NCI-H526 treated with DMSO at 0.1 percent for 48 hours (cell line): Measurements from ENCODE around the gene MPRIP.
A peak's percentile ranks its signal among the peaks of the same experiment; 100 is the strongest.
"Not testable (repeated sequence)": the region's sequence is repeated elsewhere in the genome, so short reads cannot be mapped to it uniquely, and the experiment has no call there.

Source experiments
- DNase-seq: peaks from one replicate; lab custom pipeline; 2025; lab: John Stamatoyannopoulos, UW

MPRIP gene

DNA sequence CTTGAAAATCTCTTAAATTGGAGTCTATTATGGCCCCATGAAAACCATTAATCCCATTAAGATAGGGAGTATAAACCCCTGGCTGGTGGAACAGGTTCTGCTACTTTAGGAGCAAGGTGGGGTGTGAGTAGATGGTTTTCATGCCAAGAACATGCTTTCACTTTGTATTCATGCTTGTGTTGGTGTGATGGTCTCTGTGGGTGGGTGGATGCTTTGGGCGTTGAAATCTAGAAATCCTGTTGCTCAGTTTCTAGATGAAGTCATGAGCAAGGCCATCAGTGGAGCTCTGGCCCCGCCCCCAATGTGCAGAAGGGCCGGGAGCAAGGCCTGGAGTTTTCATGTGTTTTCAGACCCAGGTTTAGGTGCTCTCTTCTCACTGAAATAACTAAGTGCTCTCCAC, 143.8 kb downstream of the MPRIP start:
- no peak for DNase-seq

DNA sequence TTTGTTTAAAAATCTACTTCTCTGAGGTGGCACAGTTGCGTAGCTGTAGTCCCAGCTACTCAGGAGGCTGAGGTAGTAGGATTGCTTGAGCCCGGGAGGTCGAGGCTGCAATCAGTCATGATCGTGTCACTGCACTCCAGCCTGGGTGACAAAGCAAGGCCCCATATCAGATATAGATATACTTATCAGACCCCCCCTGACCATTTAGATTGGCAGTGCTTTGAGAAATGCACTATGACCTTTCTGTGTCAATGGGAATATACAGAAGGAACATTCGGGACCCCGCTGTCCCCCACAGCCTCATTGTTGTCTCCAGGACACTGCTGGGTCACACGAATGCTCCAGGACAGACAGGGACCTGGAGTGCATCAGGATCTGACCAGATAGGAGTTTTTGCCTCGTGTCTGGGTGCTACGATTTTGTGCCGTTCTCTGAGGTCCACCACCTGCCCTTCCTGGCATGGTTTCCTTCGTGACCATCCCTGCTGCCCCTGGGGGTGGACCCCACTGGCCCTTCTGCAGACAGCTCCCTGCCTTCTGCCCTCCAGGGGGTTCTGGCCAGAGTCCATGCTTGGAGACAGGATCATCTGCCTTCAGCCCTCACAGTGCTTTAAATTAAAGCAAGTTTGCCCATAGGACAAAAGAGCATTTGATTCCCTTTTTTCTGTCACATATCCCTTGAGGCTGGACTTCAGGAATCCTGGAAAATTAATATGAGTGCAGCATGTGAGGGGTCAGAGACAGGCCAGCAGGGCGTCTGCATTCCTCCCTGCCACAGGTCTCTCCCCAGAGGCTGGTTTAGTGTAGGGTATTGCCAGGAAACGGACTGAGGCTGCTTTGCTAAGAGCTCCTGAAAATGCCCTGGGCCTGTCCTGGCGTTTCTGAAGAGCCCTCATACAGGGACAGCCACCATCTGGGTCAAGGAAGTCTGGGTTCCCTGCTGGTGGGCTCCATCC, 144.6 kb downstream of the MPRIP start:
- DNase-seq = no peak

DNA sequence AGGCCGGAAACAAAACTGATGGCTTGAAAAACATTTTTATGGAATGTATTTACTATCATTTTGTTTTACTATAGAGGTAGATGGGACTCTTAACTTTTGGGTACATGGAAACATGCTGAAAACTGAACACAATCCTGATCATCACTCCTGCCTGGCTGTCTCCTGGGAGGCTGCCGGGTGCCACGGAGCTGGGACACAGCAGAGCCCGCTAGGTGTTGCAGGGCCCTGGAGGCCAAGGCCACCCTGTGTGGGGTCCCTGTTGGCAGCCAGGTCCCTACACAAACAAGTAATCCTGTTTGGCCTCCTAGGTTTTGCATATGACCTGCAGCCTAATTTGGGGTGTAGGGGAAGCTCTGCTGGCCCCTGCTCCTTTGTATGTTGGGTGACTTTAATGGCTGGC, 146.3 kb downstream of the MPRIP start:
- DNase-seq = no peak

DNA sequence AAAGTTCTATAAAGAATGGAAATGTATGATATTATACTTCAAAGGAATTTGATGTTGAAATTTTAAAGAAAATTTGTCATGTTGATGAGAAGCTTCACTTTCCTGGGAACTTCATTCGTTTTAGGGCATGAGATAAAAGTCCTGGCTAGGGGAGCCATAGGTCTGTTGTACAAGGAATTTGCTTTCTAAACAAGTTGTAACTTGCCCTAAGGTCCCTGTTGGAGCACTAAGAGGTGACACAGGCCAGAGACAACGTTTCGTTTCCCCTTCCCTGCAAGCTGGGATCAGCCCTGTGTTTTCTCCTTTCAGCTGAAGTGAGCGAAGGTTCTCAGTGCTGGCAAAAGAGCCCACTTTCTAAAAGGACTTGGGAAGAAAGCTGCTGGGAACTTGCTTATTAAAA, 147.3 kb downstream of the MPRIP start:
- no peak for DNase-seq

DNA sequence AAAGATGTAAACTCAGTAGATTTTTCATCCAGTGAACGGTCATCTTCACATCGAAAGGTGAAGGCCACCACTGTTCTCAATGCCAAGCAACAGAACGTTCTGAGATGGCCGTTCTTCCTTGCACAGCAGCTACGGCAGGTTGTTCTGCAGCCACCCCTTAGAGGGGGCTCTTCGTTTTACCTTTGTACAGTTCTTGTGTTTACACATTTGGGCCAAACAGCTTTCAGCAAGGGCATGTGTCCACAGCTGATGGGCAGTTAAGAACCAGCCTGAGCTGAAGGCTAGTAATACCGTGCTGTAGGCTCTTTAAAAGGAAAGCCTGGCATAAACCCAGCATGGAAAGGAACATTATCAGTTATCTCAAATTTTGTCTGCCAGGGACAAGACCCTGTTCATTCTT, 147.9 kb downstream of the MPRIP start:
- no peak for DNase-seq

DNA sequence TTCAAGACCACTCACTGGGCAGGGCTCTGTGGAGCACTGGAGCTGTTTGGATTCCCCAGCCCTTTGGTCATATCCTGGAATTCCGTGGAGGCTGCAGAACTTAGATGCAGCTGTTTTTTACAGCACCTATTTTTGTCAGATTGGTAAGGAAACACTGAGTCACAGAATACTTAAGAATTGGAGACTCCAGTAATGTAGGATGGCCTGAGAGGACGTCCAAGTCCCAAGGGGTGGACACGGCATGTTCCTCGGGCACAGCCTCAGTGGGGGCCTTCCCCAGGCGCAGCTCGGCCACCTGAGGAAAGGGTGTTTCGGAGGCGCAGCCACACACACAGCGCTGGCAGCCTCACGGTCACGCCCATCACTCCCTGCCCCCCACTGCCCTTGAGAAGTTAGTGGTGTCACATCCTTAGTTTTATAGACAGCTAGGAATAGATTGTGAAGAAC, 149.1 kb downstream of the MPRIP start:
- DNase-seq = no peak

DNA sequence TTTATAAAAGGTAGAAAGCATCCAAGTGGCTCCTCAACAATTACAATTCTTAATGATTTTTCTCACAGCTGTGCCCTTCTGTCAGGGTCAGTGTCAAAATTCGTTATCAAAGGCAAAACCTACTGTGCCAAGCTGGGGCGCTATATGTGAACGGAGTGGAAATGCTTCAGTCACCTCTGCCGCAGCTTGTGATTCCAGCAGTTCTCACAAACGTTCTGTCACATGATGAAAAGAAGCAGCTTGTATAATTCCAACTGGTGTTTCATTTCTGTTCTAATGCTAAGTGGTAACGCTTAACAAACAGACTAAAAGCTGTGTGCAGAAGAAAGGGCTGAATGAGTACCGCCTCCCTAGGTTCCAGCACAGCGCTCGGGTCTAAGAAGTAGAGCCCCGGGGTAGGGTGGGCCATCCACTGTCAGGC, 149.7 kb downstream of the MPRIP start:
- no peak for DNase-seq

DNA sequence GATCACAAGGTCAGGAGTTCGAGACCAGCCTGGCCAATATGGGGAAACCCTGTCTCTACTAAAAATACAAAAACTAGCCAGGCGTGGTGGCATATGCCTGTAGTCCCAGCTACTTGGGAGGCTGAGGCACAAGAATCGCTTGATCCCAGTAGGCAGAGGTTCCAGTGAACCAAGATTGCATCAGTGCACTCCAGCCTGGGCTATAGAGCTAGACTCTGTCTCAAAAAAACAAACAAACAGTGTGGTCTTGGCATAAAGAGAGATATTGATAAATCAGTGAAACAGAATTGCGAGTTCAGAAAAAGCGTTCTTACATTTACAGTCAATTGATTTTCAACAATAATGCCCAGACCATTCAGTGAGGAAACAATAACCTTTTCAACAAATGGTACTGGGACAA, 153.2 kb downstream of the MPRIP start:
- not testable (repeated sequence) for DNase-seq

DNA sequence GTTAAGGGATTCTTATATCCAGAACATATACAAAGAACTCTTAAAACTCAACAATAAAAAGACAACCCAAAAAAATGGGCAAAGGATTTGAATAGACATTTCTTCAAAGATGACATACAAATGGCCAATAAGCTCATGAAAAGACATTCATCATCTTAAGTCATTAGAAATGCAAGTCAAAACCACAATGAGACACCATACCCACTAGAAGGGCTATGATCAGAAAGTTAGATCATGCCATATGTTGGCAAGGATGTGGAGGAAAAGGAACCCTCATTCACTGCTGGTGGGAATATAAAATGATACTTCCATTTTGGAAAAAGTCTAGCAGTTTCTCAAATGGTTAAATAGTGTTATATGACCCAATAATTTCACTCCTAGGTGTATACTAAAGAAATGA, 154.5 kb downstream of the MPRIP start:
- no peak for DNase-seq

DNA sequence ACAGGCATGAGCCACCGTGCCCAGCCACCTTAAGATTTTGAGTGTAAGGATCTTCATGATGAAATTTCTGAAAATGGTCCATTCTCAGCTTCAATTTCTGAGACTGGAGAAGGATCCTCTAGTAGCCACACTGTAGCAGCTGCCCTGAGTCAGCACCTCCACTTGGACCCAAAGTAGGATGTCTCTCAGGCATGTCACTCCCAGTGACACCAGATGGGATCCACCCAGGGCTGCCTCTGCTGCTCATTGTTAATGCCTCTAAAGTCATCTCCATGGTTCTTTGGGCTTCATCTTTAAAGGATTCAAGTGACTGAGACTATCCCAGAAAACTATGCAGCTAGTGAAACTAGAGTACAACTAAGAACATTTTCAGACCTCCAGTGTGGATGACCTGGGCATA, 156.0 kb downstream of the MPRIP start:
- no peak for DNase-seq

DNA sequence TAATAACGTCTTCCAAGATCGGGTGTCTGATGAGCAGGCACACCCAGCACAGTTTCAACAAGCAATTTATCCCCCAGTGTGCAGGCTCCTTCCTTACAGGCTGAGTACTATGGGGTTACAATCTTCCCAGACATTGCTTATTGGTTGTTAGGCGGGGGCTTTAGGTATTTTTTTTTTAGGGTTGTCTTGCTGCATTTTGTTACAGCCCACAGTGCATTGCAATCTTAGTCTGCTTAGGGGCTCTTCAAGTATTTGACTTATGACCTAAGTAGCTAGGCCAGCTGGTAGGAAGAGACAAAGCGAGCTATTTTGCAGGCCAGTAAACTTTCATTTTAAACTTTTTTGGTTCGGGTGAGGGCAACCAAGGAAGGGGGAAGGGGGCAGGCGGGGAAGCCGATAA, 158.1 kb downstream of the MPRIP start:
- no peak for DNase-seq

DNA sequence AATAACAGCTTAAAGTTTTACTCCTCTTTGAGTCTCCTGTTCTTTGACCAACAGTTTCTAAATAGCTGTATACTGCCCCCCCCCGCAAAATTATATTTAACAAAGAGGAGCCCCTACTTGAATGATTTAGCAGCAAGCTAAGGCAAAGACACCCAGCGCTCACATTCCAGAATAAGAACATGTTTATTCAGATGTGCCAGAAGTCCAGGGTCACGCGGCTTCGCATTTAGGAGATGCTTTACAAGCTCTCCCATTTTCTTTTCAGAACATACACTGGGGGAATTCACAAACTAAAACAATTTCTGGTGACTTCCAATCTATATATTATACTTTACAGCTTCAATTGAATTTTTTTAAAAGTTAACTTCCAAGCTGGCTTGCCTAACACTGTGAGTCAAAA, 158.6 kb downstream of the MPRIP start:
- no peak for DNase-seq

DNA sequence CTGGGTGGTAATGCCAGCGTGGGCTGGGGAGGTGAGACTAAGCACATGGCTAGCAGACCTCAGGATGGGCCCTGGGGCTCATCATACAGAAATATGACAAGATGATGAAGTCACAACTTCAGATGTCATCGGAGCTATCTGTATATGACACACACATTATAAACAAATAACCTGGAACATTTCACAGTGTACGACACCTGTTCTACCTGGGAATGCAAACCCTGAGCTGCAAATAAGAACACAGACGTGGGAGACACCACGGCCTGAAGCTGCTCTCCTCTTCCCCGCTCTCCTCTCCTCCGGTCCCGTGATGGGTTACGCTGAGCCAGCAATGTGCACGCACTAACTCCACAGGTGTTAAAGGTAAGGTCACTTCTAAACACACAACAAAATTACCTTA, 159.0 kb downstream of the MPRIP start:
- no peak for DNase-seq

DNA sequence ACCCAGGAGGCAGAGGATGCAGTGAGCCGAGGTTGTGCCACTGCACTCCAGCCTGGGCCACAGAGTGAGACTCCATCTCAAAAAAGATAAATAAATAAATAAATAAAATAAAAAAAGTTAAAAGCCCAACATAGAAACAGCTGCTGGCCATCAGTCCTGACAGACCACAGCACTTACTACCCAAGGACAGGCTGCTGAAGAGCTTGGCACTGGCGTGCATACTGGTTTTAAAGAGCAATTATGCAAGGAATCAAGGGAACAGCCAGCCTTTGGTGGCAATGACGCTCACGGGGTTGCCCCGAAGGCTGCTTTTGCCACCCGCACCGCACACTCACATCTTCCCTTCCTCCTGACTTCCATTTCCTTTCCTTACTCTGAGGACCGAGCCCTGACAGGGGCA, 159.7 kb downstream of the MPRIP start:
- DNase-seq = no peak

DNA sequence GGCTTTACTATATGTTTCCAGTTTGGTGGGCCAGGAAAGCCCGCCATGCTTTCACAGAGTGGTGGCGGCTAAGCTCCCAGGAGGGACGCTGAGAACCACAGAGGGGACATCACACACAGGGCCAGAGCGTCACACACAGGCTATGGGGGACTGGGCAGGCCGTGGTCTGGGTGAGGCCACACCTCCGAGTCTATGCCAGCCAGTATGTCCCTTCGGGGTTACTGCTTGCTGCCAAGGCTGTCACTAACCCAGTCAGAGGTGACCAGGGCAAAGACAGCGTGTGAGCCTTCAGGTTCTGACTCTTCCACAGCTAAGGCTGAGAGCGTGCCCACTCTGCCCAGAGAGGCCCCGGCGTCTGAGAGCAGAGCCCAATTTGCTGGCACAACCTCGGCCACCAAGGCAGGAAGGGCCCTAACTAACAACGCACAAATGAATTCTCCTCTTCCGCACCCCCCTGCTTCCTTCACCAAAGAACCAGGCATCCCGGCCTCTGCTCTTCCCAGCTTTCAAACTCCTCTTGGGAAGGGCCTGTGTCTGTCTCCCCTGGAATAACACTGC, 161.0 kb downstream of the MPRIP start:
- no peak for DNase-seq

DNA sequence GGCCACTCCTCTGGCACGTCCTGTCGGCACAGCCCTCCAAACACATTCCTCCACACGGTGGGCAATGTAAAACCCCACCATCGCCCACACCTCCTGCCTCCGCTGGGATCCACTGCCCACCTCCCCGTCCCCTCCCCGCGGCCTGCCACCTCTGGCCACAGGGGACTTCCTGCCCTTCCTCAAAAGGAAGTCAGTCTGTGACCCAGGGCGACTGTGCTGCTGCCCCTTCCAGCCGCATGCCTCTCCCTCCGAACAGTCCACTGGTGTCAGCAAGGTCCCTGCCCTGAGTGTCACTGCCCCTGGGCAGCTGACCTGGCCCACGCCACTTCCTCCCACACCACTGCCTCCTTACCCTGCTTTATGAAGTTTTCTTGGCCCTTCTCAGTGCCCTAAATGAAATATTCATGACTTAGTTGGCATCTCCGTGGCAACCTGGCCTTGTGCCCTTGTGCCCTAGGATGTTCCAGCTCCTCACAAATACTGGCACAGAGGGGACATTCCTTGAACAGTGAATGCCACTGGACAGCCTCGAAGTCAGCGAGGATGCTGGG, 161.9 kb downstream of the MPRIP start:
- DNase-seq = no peak

DNA sequence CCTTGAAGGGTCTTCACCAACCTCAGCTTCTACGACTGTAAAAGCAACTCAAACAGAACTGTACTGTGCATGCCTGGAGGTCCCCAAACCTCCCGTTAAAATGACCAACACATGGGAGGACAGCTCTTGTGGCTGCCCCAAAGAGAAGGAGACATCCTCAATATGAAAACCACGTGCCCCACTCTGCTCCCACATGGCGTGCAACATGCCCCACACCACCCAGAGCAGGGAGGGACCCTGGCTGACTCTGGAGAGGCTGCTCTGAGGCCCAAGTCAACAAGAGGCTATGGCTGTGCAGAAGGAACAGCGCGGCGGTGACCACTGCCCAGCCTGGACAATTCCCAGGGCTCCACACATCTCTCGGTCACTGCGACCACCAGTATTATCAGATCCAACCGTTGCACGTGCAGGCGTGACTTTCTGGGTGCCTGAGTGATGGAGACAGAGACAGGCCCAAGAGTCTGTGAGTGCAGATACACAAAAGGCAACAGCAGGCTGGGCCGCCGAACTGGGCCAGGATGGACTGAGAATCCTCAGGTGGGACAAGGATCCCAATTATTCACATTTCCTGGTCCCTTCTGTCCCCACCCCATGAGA, 162.5 kb downstream of the MPRIP start:
- DNase-seq = no peak

DNA sequence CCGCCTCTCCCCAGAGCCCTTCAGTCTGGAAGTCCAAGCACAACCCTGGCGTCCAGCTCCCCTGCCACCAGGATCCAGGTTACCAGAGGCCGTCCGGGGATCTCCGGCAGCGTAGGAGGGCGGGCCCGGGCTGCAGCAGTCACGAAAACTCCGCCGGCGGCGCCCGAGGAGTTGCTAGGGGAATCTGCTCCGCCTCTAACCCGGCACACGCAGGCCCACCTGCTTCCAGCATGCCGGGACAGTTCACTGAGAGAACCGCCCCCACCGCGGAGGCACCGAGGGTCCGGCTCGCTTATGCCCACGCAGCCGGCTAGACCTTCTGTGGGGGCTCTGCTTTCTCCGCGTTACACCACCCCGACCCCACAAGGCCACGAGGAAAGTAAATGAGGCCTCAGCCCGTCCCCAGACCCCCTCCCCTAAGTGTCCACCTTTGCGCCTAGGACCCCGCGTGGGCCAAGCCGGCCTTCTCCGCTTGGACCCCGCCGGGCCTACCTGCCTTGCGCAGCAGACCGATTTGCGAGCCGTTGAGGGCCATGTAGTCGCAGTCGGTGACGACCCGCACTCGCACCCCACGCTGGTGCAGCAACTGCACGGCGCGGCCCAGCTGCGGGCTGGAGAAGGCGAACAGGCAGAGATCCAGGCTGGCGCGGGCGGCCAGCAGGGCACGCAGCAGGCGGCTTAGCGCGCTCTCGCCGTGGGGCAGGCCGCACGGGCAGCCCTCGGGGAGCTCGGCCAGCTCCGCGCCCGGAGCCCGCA, 163.3 kb downstream of the MPRIP start:
- DNase-seq = peak; percentile 27

DNA sequence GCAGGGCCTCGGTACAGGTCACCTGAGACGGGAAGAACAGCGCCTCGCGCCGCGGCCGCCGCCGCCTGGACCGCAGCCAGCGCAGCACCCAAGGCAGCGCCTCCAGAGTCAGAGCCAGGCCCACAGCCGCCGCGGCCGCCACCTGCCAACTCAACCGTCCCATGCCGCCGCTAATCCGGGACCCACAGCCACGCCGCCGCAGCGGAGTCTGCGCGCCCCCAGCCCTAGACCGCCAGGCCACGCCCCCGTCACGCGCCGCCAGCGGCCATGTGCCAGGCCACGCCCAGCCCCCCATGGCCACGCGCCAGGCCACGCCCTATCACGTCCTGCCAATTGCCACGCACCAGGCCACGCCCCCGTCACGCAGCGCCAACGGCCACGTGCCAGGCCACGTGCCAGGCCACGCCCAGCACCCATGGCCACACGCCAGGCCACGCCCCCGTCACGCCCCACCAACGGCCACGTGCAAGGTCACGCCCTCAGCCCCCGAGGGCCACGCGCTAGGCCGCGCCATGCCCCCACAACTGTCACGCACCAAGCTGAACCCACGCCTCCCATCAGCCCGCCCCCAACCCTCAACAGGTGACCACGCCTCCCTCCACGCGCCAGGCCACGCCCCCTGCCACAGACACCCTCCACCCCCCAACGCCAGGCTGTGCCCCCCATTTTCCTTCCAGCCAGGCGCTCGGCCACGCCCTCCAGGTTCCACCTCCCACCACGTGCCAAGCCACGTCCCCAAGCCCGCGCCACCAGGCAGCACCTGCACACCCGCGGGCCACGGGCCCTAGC, 164.1 kb downstream of the MPRIP start, which contains the start of gene PLD6:
PLD6 (minus strand) TSS at position 210 of the 789 bp plus-strand sequence; CDS start at position 163, 47 bp downstream.
- DNase-seq = peak; percentile 62

DNA sequence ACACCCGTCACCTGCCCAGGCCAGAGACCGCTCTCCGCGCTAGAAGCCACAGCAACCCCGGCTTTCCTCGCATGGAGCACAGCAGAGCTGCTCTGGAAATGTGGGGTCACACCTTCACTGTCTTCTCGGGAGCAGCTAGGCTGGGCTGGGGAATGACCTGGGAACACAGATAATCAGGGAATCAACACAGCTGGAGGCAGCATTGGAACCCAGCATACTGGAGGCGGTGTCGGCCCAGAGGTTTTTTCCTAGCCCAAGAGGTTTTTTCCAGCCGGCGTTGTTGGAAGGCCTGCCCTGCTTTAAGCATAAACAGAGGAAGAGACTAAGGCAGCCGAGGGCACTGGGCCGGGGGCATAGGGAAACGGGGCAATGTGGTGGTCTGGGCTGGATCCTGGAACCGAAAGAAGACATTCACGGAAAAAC, 164.7 kb downstream of the MPRIP start:
- peak; percentile 58 for DNase-seq

DNA sequence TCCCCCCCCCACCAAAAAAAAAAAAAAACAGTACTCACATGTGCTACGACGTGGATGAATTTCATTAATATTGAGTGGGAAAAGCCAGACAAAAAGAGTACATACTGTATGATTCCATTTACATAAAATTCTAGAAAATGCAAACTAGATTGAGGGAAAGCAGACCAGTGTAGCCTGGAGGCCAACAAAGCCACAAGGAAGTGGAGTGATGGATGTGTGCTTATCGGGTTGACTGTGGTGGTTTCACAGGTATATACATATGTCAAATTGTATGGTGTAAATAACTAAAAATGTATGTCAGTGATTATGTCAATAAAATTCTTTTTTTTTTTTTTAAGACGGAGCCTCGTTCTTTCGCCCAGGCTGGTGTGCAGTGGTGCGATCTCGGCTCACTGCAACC, 165.7 kb downstream of the MPRIP start:
- DNase-seq = peak; percentile 84
